Measurements from ENCODE around the gene OSBPL7. TPM values are rescaled to one million over a fixed set of nuclear protein-coding genes. Genes with fewer than 3 reads are reported as not detected.

OSBPL7 gene, protein sequence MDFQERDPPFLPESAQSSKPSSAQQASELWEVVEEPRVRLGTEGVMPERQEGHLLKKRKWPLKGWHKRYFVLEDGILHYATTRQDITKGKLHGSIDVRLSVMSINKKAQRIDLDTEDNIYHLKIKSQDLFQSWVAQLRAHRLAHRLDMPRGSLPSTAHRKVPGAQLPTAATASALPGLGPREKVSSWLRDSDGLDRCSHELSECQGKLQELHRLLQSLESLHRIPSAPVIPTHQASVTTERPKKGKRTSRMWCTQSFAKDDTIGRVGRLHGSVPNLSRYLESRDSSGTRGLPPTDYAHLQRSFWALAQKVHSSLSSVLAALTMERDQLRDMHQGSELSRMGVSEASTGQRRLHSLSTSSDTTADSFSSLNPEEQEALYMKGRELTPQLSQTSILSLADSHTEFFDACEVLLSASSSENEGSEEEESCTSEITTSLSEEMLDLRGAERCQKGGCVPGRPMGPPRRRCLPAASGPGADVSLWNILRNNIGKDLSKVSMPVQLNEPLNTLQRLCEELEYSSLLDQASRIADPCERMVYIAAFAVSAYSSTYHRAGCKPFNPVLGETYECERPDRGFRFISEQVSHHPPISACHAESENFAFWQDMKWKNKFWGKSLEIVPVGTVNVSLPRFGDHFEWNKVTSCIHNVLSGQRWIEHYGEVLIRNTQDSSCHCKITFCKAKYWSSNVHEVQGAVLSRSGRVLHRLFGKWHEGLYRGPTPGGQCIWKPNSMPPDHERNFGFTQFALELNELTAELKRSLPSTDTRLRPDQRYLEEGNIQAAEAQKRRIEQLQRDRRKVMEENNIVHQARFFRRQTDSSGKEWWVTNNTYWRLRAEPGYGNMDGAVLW
- total RNA-seq (ENCODE audit: insufficient read depth, low replicate concordance) = 3.4 TPM

DNA sequence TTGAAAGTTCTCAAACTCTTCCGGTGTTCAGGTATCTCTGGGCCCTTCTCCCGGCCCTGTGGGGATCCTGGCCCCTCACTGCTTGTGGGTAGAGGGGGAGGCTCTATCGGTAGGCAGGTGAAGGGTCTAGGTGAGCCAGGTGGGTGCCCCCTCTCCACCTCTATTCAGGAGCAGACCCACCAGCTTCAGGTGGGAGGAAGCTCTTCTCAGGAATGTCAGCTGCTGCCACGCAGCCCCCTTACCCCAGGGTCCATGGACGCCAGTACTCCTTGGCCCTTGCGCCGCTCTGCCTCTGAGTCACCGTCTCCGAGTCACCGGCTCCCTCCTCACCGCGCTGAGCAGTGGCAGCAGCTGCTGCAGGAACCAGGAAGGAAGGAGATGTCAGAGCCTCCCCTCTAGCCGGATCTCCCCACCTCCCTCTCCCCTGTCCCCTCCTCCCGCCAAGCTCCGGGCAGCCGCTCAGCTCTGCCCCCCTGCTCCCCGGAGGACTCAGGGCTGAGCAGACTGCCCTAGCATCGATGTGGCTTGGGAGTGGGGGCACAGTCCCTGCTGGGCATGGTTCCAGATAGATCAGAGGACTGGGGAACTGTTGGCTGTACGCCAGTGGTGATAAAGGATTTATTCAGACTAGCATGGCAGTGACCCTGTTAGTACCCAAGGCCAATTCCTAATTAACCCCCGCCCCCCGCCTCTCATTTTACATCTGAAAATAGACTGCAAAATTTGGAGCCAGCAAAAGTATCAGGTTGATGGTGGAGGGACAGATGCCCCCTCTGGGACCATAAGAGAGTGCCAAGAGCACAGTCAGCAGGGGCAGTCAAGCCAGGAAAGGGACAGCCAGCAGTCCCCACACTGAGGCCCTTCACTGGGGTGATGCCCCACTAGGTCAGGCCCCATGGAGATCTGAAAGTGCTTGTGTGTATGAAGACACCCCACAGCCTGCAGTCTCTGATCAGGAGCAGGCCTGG, at the start of gene OSBPL7:
OSBPL7 (minus strand) TSS at position 371 of the 968 bp plus-strand sequence. CDS start 1,516 bp downstream, outside the sequence.
- DNase-seq (ENCODE audit: low spot score) = peak; percentile 92

DNA sequence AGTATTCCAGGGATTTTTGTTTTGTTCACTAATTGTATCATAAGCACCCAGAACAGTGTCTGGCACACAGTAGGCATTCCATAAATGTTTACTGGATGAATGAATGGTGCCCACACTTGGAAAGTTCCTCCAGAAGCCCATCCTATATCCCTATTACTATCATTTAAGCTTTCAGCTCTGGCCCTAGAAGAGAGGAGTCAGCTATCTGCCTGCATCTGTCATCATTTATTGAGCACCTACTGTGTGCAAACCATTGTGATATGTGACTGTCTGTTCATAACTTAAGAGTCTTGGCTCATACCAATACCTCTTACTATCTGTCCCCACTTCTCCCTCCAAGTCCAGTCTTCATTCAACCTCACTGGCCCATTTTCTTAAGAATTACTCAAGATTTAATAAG, 49.5 kb upstream of the OSBPL7 start:
- no peak for DNase-seq (ENCODE audit: low spot score)

DNA sequence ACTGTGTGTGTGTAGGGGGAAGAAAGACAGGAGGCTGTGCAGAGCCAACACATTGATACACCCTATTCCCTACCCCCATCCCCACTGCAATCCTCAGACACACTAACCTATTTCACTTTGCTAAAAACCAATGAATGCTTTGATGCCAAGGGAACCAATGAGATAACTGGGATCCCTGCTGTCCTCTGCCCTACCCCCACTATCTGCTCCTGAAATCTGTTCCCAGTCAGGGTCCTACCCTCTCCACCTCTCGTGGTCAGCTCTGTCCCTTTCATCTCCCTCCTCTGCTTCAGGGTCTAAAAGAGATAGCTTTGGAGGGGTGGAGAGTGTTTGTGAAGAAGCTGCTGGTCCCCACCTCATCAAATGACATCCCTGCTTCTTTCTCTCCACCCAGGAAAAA, 48.5 kb upstream of the OSBPL7 start:
- no peak for DNase-seq (ENCODE audit: low spot score)

DNA sequence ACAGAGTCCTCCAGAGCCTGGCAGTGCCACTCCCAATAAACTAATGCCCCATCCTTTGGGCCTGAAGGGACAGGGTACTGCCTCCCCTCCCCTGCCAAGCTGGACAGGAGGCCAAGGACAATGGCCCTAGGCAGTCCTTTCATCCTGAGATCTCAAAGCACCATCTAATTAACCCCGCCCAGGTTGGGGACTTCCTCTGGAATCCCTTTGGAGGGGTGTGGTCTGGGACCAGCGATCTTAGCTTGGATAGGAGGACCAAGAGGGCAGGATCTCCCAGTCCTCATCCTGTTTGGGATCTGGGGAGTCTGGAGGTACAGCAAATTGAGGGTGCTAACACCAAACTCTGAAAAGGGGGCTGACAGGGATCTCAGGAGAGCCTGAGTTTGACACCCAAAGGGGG, 47.5 kb upstream of the OSBPL7 start:
- DNase-seq (ENCODE audit: low spot score) = no peak

DNA sequence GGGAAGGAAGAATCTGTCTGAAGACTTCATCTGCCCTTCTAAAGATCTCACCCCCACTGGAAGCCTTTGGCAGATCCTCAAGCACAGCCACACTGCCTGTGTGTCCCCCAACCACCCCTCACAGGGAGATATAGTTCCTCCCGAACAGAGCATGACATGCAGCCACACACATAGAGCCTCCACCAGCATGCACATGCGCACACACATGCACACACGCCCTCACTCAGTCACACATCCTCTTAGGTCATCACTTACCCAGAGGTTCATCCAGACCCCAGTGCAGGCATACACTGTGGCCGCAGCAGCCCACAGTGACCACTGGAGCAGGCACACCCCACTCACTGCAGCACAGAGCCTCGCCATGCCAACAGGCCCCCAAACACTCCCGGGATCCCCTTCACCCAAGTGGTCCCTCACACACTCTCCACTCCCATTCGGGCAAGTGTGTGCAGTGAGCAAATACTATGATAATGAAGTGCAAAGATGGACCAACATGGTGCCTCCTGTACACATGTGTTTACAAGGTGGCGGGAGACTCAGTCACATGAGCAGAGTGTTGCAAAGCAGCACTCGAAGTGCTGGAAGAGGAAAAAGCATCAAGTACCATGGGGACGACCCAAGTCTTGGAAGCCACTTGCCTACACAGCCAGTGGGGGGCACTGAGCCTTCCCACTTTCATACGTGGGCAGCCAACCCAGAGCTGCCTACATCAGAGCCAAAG, 46.4 kb upstream of the OSBPL7 start:
- no peak for DNase-seq (ENCODE audit: low spot score)

DNA sequence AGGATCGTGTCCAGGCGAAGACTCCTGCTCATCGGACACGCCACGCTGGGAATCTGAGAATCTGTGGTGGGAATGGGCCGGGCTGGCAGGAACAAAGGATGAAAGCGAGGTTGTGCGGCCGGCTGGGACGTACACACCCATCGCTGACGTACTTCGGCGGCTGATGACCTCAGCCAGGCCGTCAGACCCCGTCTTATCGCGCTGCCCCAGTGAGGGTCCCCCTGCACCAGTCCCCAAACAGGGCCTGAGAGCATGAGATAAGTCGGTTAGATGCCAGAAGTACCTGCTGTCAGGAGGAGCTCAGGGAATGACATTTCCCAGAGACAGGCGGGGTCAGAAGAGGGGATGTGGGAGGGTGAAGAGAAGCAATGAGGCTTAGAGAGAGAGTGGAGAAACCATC, 45.3 kb upstream of the OSBPL7 start:
- peak; percentile 35 for DNase-seq (ENCODE audit: low spot score)

DNA sequence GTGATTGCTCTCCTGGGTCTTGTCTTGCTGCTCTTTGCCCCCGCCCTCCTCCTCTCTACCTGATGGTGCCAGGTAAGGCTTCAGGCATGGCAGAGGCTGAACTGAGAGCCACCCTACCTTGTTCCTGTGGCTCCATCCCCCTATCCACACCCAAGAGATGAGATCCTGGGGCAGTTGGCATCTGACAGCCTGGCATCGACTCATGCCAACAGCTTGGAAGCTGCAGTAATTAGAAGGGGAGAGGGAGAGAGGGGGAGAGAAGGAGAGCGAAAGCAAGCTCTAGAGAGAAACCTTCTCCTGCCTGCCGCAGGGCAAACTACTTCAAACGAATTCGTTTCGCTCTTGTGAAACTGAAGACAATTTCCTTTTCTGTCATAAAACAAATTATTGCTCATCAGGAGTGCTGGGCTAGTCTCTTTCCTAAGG, 43.2 kb upstream of the OSBPL7 start:
- no peak for DNase-seq (ENCODE audit: low spot score)

DNA sequence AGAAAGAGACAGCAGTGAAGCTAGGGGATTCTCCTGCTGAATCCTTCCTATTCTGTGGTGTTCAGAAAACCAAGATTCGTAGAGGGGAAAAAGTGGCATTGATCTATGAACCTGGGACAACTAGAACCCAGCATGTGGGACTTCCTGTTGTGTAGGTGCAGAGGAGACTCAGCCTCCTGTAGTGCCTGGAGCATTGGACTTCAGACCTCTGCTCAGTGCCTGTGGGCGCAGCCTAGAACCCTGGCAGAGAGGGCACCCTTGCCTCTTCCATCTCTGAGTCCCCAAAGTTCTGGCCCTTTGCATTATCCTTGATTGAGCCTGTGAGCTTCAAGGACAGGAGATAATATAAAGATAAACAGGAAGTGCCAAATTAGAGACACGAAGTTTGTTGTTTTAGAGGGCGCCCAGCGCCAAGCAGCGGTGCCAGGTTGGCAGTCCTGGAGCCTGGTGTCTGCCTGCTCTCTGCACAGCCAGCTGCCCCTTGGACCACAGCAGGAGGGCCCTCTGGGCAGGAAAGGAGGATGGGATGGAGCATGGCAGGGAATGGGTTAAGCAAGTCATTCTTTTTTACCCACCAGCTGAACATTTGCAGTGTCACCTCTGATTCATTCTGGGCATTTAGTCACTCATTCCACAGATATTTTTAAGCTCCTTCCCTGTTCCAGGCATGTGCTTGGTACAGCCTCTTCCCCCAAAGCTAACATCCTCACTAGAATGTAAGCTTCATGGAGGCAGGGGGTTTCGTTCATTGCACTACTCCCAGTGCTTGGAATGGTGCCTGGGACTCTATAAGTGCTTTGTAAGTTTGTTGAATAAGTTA, 41.2 kb upstream of the OSBPL7 start:
- DNase-seq (ENCODE audit: low spot score) = no peak

DNA sequence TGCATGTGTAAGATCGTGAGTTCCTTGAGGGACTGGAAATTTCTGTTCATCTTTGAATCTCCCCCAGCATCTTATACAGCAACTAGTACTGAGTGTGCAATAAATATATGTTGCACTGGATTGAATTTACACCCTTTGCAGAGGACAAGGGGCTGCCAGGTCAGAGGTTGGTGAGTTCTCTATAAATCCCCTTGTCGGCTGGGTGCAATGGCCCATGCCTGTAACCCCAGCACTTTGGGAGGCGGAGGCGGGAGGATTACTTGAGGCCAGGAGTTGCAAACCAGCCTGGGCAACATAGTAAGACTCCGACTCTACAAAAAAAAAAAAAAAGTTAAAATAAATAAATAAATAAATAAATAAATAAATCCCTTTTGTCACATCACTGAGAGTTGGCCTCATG, 38.8 kb upstream of the OSBPL7 start:
- DNase-seq (ENCODE audit: low spot score) = no peak

DNA sequence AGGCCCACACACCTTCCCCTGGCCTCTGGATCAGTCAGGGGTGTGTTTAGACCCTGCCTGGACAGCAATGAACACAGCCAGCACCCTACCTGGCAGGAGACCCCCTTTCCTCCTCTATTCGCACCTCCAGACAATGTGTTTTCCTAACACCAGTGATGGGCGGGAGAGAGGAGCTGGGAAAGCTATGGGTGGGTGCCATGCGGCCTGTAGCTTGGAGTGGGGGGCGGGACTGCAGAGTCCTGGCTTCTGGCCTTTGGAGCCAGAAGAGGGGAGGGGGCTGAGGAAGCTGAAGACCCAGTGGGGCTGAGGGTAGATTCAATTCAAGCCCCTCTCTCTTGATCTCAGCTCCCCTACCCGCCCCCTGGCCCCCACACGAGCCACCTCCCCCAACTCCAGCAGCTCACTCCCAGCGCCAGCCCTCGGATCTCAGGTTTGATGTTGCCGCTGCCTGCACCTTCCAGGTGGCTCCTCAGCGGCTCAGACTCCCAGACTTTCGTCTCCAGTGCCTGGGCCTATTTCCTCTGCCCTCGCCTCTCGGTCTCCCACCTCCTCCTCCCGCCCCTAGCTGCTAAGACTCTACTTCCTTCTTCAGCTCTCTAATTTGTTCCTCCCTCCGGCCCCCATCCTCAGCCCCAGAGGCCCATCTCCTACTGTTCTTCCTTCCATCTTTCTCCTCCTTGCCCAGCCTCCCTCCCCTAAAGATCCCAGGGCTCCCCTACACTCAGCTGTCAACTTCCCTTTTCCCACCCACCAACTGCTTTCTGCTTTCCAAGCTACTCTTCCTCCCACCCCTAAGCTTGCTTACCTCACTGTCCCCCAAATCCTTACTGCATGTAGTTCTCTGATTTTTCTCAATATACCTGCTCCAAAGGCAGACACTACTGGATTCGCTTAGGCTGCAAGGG, 36.2 kb upstream of the OSBPL7 start:
- DNase-seq (ENCODE audit: low spot score) = no peak

DNA sequence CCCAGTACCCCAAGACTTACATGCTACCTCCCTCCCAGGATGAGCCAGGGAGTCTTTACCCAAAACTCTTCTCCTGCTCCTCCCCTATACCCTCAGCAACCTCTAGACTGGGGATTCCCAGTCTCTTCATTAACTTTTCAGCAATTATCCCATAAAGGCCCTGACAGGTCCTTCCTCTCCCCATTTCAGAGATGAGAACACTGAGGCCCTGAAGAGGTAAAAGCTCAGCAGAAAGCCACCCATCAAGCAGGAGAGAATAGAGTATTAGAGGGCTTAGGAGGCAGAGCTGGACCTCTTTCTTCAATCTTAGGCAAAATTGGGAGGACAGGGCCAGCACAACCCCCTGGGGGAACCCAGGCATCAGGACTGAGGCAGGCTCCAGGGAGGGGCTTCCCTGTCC, 35.2 kb upstream of the OSBPL7 start:
- DNase-seq (ENCODE audit: low spot score) = no peak

DNA sequence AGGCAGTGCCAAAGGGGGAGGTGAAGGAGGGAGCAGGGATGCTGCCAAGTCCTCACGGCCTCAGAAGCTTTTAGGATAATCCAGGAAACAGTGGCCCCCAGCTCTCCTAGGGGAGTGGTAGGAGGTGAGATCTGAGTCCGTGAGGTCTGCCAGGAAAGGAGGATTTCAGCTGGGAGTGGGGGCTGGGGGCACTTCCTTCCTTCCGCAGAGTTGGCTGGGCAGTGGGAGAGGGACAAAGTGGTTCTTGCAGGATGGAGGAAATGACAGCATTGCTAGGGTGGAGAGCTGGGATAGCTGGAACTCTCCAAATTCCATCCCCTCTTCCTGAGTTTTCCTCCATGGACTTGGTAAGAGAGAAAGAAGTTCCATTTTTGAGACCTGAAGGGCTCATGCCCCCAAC, 34.1 kb upstream of the OSBPL7 start:
- DNase-seq (ENCODE audit: low spot score) = no peak

DNA sequence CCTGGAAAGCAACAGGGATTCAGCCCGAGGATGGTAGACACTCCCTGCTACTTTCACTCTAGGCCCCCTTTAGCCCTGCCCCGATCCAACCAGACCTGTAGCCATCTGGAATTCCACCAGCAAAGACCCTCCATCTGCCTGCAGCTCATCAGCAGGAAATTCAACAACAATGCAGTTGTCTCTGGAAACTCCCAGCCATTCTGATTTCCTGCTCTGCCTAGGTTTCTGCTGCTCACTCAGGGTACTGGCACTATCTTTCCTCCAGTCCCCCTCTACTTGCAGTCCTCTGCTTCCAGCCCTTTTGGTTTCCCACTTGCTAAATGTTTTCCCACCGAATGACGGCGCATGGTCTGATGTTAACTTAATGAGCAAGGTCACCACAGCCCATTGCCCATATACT, 32.0 kb upstream of the OSBPL7 start:
- no peak for DNase-seq (ENCODE audit: low spot score)

DNA sequence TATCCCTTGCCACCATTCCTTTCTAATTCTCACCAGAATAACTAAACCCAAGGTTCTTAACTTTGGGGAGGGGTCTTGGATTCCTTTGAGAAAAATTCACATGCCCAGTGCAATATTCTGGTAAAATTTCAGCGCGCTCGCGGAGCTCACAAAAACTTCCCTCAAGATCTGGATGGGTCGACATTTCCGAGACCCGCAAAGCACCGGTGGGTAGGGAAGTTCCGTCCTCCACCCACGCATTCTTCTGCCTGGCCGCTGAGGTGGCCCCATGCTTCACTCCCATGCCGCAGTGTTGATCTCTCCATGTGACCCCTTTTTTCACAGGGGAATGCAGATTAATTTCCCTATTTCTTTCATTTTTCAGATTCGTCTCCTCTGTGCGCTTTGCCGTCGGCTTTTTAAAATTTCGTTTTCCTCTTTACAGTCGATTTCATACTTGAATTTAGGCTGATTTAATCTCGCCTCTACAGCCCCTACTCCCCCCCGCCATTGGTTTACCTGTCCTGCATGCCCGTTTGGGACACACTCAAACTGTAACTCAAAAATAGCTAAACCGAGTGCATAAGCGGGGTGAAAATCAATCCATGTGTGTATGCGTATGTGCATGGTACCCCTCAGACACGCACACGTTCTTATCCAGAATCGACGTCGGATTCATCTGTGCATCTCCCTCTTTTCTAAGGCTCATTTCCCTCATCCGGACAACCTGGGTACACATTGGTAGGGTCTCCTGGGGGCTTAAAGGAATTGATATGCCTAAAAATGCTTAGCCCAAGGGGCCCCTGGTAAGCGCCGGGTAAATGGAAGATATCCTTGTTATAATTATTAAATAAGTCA, 30.7 kb upstream of the OSBPL7 start:
- no peak for DNase-seq (ENCODE audit: low spot score)

DNA sequence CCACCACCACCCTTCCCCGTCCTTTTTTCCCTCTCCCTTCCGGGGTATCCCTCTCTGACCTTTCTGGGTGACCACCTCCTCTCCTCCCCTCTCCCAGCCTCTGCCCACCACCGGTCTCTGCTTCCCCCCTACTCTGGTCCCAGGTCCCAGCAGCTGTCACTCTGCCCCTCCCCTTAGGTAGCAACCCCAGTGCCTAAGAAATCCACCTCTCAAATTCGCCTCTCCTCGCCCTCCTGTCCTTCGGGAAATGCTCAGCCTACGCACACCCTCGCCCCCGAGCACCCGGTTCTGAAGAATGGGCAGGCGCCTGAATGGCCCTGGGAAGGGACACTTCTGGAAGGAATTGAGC, 30.1 kb upstream of the OSBPL7 start:
- DNase-seq (ENCODE audit: low spot score) = no peak

DNA sequence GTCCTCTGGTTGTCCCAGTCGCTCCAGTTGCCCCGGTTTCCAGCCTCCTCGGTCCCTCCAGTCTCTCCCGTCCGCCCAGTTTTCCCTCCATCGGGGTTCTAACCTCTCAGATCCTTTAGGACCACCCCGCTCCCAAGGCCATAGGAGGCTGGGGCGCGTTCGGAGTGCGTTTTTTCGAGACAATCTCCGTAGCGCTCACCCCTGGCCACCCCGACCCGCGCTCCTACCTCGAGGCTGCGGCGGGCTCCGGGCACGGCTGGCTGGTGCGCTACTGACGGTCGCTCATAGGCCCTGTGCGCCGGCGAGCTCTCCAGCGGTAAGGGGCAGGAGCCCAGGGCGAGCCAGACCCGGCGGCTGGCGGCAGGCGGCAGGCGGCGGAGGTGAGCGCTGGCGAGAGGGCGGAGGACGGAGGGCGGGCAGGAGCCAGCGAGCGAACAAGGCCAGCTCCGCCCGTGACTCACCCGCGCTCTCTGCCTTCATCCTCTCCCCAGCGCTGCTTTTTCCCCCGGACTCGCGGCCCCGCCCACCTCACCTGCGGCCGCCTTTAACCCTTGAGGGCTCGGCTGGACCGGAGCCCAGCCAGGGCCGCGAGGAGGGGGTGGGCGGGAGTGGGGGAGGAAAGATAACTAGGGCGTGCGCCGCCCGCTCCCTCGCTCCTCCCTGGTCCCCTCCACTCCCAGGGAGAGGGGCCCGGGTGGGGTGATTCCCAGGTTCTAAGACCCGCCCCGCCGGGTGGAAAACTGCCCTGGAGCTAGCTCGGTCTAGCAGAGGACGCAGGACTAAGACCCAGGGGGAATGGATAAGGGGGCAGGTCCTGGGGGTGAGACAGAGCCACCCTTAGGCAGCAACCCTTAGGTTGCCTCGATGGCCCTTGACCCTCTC, 29.3 kb upstream of the OSBPL7 start, which contains the start of gene SP6:
SP6 (minus strand) TSS at position 472 of the 882 bp plus-strand sequence. CDS start 2,734 bp downstream, outside the sequence.
- peak; percentile 57 for DNase-seq (ENCODE audit: low spot score)

DNA sequence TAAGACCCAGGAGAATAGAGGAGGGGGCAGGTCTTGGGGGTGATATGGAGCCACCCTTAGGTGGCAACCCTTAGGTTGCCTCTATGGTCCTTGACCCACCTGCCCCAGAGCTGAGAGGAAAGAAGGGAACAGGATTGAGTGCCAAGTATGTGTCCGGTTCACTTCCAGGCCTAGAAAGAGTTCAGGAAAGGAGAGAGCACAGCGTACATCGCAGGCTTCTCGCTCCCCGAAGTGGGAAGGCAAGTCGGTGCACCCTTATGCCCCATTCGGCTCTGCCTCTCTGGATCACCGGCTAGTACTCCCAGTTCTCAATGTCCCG, 28.7 kb upstream of the OSBPL7 start:
- DNase-seq (ENCODE audit: low spot score) = no peak
